H1 (cell line): ENCODE measurements around the gene CA14.

Source experiments
- ATF3 ChIP-seq: IDR thresholded peaks from 2 replicates; pipeline ENCODE4 v1.6.1; 2011; ENCODE audit warnings: low read depth, mild to moderate bottlenecking, low read length; ENCODE audit not compliant: insufficient read depth
- CEBPB ChIP-seq: IDR thresholded peaks from 2 replicates; pipeline ENCODE4 v1.6.1; 2012; ENCODE audit warnings: low read depth, low read length
- CHD2 ChIP-seq: IDR thresholded peaks from 2 replicates; pipeline ENCODE4 v1.6.1; 2012; ENCODE audit warnings: low read length, improper control_type of control experiment
- EZH2 ChIP-seq: fragments of 200-600 bp; sonication (generic); IDR thresholded peaks from 2 replicates; pipeline ENCODE4 v1.7.1; 2012; ENCODE audit warnings: low read depth, mild to moderate bottlenecking, moderate library complexity, low read length, inconsistent platforms; ENCODE audit not compliant: severe bottlenecking
- RXRA ChIP-seq: IDR thresholded peaks from 2 replicates; pipeline ENCODE4 v1.6.1; 2011; ENCODE audit warnings: low read depth, mild to moderate bottlenecking, low read length, moderate library complexity; ENCODE audit not compliant: insufficient read depth
- SRF ChIP-seq: IDR thresholded peaks from 2 replicates; pipeline ENCODE4 v1.6.1; 2011; ENCODE audit warnings: mild to moderate bottlenecking, low read depth, low read length, moderate library complexity
- SUZ12 ChIP-seq: fragments of 200-600 bp; sonication (generic); IDR thresholded peaks from 2 replicates; pipeline ENCODE4 v1.6.1; 2012; ENCODE audit warnings: mild to moderate bottlenecking, inconsistent platforms, low read length, moderate library complexity, mixed read lengths
- TAF1 ChIP-seq: IDR thresholded peaks from 2 replicates; pipeline ENCODE4 v1.6.1; 2011; ENCODE audit warnings: mild to moderate bottlenecking, low read depth, low read length
- TF ChIP-seq, protein P1 (sequence below), 3 experiments: IDR thresholded peaks; 1 replicate in 2 of 3; 2 replicates in 1 of 3; pipeline versions ENCODE4 v1.5.1 to v1.6.1; 2011; ENCODE audit warnings: low read length in 3 of 3, mild to moderate bottlenecking in 3 of 3, inconsistent platforms in 2 of 3, low read depth in 1 of 3, moderate library complexity in 1 of 3; ENCODE audit not compliant: insufficient read depth in 1 of 3; ENCODE audit errors: control extremely low read depth in 1 of 3

- TF ChIP-seq, protein P1, sequence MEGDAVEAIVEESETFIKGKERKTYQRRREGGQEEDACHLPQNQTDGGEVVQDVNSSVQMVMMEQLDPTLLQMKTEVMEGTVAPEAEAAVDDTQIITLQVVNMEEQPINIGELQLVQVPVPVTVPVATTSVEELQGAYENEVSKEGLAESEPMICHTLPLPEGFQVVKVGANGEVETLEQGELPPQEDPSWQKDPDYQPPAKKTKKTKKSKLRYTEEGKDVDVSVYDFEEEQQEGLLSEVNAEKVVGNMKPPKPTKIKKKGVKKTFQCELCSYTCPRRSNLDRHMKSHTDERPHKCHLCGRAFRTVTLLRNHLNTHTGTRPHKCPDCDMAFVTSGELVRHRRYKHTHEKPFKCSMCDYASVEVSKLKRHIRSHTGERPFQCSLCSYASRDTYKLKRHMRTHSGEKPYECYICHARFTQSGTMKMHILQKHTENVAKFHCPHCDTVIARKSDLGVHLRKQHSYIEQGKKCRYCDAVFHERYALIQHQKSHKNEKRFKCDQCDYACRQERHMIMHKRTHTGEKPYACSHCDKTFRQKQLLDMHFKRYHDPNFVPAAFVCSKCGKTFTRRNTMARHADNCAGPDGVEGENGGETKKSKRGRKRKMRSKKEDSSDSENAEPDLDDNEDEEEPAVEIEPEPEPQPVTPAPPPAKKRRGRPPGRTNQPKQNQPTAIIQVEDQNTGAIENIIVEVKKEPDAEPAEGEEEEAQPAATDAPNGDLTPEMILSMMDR (IDR thresholded peaks at IDR 0.05; ENCODE audit: control extremely low read depth in 1 of 3, insufficient read depth in 1 of 3, low read depth in 1 of 3, low read length in 3 of 3): no peak
- no peak for TF ChIP-seq EZH2
- no peak for TF ChIP-seq TAF1
- TF ChIP-seq CHD2: no peak
- TF ChIP-seq ATF3: no peak
- TF ChIP-seq SUZ12: no peak
- no peak for TF ChIP-seq CEBPB
- no peak for TF ChIP-seq SRF
- no peak for TF ChIP-seq RXRA
Observed at GRCh38 chr1:150261367-150261766, 3.8 kb downstream of the CA14 start.
